ENCODE results near the gene SLC41A3.
"Not testable (repeated sequence)": the region's sequence is repeated elsewhere in the genome, so short reads cannot be mapped to it uniquely, and the experiment has no call there.

SLC41A3 gene

DNA sequence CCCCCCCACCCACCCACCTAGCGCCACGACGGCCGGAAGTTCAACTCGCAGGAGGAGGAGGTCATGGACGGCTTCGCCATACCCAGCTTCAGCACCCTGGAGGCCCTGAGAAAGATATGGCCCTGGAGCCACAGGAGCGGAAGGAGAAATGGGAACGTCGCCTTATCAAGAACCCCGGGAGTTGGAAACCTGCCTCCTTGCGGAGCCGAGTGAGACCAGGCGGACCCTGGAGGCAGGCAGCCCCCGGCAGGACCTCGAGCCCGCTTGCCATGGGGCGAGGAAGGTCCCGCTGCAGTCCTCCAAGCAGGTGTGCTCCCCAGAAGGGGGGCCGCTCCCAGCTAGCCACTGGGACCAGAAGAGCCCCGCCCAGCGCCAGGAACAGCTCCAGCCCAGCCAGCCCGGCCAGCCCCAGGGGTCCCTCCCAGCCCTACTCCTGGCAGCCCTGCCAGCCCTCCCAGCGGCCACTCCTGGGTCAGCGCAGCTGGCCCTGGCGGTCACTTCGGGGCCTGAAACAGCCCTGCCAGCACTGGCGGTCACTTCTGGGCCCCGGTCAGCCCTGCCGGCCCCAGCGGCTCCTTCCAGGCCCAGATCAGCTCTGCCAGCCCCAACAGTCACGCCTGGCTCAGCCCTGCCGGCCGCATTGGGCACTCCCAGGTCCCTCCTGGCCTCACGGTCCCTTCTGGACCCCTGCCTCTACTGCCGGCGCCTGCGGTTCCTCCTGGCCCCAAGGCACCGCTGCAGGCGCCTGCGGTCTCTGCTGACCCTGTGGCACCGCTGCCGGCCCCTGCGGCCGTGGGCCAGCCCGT is 125.2 kb downstream of the SLC41A3 start:
- TF ChIP-seq, protein P1, sequence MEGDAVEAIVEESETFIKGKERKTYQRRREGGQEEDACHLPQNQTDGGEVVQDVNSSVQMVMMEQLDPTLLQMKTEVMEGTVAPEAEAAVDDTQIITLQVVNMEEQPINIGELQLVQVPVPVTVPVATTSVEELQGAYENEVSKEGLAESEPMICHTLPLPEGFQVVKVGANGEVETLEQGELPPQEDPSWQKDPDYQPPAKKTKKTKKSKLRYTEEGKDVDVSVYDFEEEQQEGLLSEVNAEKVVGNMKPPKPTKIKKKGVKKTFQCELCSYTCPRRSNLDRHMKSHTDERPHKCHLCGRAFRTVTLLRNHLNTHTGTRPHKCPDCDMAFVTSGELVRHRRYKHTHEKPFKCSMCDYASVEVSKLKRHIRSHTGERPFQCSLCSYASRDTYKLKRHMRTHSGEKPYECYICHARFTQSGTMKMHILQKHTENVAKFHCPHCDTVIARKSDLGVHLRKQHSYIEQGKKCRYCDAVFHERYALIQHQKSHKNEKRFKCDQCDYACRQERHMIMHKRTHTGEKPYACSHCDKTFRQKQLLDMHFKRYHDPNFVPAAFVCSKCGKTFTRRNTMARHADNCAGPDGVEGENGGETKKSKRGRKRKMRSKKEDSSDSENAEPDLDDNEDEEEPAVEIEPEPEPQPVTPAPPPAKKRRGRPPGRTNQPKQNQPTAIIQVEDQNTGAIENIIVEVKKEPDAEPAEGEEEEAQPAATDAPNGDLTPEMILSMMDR (IDR thresholded peaks at IDR 0.05; ENCODE audit: low read depth, low read length), result no peak
- H3K4me3 ChIP-seq (ENCODE audit: low read depth, low read length), result no peak overlapping the region
- in situ Hi-C loops (cut with HindIII; ENCODE audit: low sequenced_read_pairs), result no loop called here
- DNase-seq (ENCODE audit: low read depth, low spot score), result no peak

DNA sequence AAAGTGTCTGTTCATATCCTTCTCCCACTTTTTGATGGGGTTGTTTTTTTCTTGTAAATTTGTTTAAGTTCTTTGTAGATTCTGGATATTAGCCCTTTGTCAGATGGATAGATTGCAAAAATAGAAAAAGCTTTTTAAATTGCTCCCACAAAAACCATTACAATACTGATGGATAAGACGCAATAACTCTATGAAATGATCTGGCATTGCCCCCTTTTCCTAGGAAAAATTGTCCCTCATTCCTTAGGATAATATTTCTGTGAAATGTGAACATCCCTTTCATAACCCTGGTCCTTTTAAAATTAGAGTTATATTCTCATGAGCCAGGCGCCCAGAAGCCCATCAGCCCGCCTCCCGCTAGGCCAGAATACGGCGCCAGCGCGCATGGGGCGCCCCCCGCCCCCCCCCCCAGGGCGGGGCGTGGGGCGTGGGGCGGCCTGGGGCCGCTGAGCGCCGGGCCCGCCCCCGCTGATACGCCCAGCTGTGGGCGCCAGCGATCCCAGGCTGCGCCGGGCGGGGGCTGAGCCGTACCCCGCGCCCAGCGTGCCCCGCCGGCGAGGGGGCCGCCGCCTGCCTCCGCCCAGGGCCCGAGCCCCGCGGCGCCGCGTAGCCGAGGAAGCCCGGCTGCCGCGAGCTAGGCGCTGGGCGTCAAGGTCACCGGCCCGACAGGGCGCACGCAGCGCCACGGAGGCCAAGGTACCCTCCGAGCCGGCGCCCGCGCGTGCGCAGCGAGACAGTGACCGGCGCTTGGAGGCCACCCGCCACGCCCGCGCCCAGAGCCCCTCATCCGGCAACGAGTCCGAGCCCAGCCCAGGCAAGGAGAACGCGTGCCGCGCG is 126.0 kb downstream of the SLC41A3 start:
- no peak for DNase-seq (ENCODE audit: low read depth, low spot score)
- no peak overlapping the region for H3K4me3 ChIP-seq (ENCODE audit: low read depth, low read length)
- in situ Hi-C loops (cut with HindIII; ENCODE audit: low sequenced_read_pairs), result no loop called here
- TF ChIP-seq, protein P1 (IDR thresholded peaks at IDR 0.05; ENCODE audit: low read depth, low read length), result no peak

DNA sequence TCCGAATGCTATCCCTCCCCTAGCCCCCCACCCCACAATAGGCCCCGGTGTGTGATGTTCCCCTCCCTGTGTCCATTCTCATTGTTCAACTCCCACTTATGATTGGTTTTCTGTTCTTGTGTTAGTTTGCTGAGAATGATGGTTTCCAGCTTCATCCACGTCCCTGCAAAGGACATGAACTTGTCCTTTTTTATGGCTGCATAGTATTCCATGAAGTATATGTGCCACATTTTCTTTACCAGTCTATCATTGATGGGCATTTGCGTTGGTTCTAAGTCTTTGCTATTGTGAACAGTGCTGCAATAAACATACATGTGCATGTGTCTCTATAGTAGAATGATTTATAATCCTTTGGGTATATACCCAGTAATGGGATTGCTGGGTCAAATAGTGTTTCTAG is 126.9 kb downstream of the SLC41A3 start:
- H3K4me3 ChIP-seq (ENCODE audit: low read depth, low read length); DNase-seq (ENCODE audit: low read depth, low spot score); in situ Hi-C loops (cut with HindIII; ENCODE audit: low sequenced_read_pairs): not testable (repeated sequence)
